H9 (cell line): ENCODE data around the gene SEMA3E. TPM values are rescaled to one million over a fixed set of nuclear protein-coding genes. Genes with fewer than 3 reads are reported as not detected.

Experiments
- DNase-seq: peaks from one replicate; pipeline ENCODE4 v3.0.0-alpha.2; 2017
- H2AFZ ChIP-seq: one replicate; pipeline ENCODE4 v1.6.1; 2013; ENCODE audit warnings: mild to moderate bottlenecking, low read length, control low read depth, moderate library complexity
- H2AK5ac ChIP-seq: 2 replicates; pipeline ENCODE4 v1.6.1; 2013; ENCODE audit warnings: low read length, control low read depth, mixed read lengths; ENCODE audit not compliant: insufficient read length
- H2BK120ac ChIP-seq: one replicate; pipeline ENCODE4 v1.6.1; 2013; ENCODE audit warnings: low read depth, mild to moderate bottlenecking, low read length, control low read depth, inconsistent platforms; ENCODE audit not compliant: poor library complexity, severe bottlenecking
- H2BK12ac ChIP-seq: 2 replicates; pipeline ENCODE4 v1.6.1; 2013; ENCODE audit warnings: low read length, control low read depth, mixed read lengths, low read depth; ENCODE audit not compliant: insufficient read length
- H2BK15ac ChIP-seq: 2 replicates; pipeline ENCODE4 v1.6.1; 2013; ENCODE audit warnings: low read depth, low read length, control low read depth
- H2BK20ac ChIP-seq: one replicate; pipeline ENCODE4 v1.6.1; 2013; ENCODE audit warnings: low read depth, mild to moderate bottlenecking, low read length, control low read depth, inconsistent platforms; ENCODE audit not compliant: poor library complexity, severe bottlenecking
- H2BK5ac ChIP-seq: 2 replicates; pipeline ENCODE4 v1.6.1; 2013; ENCODE audit warnings: low read length, control low read depth, mixed read lengths; ENCODE audit not compliant: insufficient read length
- H3K14ac ChIP-seq: 2 replicates; pipeline ENCODE4 v1.6.1; 2013; ENCODE audit warnings: low read length, control low read depth; ENCODE audit not compliant: insufficient read depth
- H3K18ac ChIP-seq: 2 replicates; pipeline ENCODE4 v1.6.1; 2013; ENCODE audit warnings: low read depth, mild to moderate bottlenecking, mixed read lengths, low read length, control low read depth; ENCODE audit not compliant: insufficient read length
- H3K23ac ChIP-seq: 2 replicates; pipeline ENCODE4 v1.6.1; 2013; ENCODE audit warnings: low read length, control low read depth, mixed read lengths, low read depth; ENCODE audit not compliant: insufficient read length
- H3K23me2 ChIP-seq: 2 replicates; pipeline ENCODE4 v1.6.1; 2013; ENCODE audit warnings: low read depth, mild to moderate bottlenecking, mixed read lengths, low read length, control low read depth; ENCODE audit not compliant: insufficient read length, poor library complexity, severe bottlenecking
- H3K27ac ChIP-seq: 2 replicates; pipeline ENCODE4 v1.5.1; 2013; ENCODE audit warnings: low read length, control low read depth, mixed read lengths, low read depth; ENCODE audit not compliant: insufficient read length
- H3K27me3 ChIP-seq: 2 replicates; pipeline ENCODE4 v1.6.1; 2013; ENCODE audit warnings: low read length, control low read depth, inconsistent platforms; ENCODE audit not compliant: insufficient read depth
- H3K4ac ChIP-seq: 2 replicates; pipeline ENCODE4 v1.6.1; 2013; ENCODE audit warnings: low read depth, mild to moderate bottlenecking, control low read depth, inconsistent platforms, low read length, moderate library complexity
- H3K4me1 ChIP-seq: 2 replicates; pipeline ENCODE4 v1.6.1; 2013; ENCODE audit warnings: low read length, control low read depth, inconsistent platforms; ENCODE audit not compliant: insufficient read depth
- H3K4me2 ChIP-seq: 2 replicates; pipeline ENCODE4 v1.6.1; 2013; ENCODE audit warnings: low read length, control low read depth, mixed read lengths; ENCODE audit not compliant: insufficient read length, insufficient read depth
- H3K56ac ChIP-seq: 2 replicates; pipeline ENCODE4 v1.6.1; 2013; ENCODE audit warnings: low read depth, mild to moderate bottlenecking, mixed read lengths, low read length, control low read depth; ENCODE audit not compliant: insufficient read length
- H3K79me1 ChIP-seq: 2 replicates; pipeline ENCODE4 v1.6.1; 2013; ENCODE audit warnings: low read depth, mild to moderate bottlenecking, moderate library complexity, low read length, control low read depth, inconsistent platforms; ENCODE audit not compliant: insufficient read depth, poor library complexity, severe bottlenecking
- H3K79me2 ChIP-seq: 2 replicates; pipeline ENCODE4 v1.6.1; 2013; ENCODE audit warnings: low read length, control low read depth, inconsistent platforms; ENCODE audit not compliant: insufficient read depth
- H3K9ac ChIP-seq: 2 replicates; pipeline ENCODE4 v1.6.1; 2013; ENCODE audit warnings: low read length, control low read depth, mixed read lengths; ENCODE audit not compliant: insufficient read length; ENCODE audit errors: extremely low read depth
- H3K9me3 ChIP-seq: one replicate; pipeline ENCODE4 v1.6.1; 2013; ENCODE audit warnings: low read depth, low read length, inconsistent platforms; ENCODE audit not compliant: control insufficient read depth
- H3T11ph ChIP-seq: one replicate; pipeline ENCODE4 v1.6.1; 2013; ENCODE audit warnings: mild to moderate bottlenecking, low read length, control low read depth, inconsistent platforms
- H4K20me1 ChIP-seq: one replicate; pipeline ENCODE4 v1.6.1; 2013; ENCODE audit not compliant: control insufficient read depth, insufficient read length, insufficient read depth
- H4K5ac ChIP-seq: 2 replicates; pipeline ENCODE4 v1.6.1; 2013; ENCODE audit warnings: low read depth, mild to moderate bottlenecking, mixed read lengths, low read length, control low read depth; ENCODE audit not compliant: insufficient read length
- H4K8ac ChIP-seq: replicated peaks from 2 replicates; pipeline ENCODE4 v1.6.1; 2013; ENCODE audit warnings: low read length, control low read depth, mixed read lengths, low read depth; ENCODE audit not compliant: insufficient read length
- H4K91ac ChIP-seq: 2 replicates; pipeline ENCODE4 v1.6.1; 2013; ENCODE audit warnings: low read depth, mild to moderate bottlenecking, moderate library complexity, mixed read lengths, low read length, control low read depth; ENCODE audit not compliant: insufficient read length
- H3K27ac Mint-ChIP-seq, 3 experiments: 2 replicates in 2 of 3; 3 replicates in 1 of 3; pipeline ENCODE4 v1.8.0; 2020 to 2021; ENCODE audit warnings: mixed read lengths in 3 of 3, mild to moderate bottlenecking in 1 of 3, moderate library complexity in 1 of 3
- H3K27me3 Mint-ChIP-seq: 2 replicates; pipeline ENCODE4 v1.8.0; 2021; ENCODE audit warnings: low read depth, mild to moderate bottlenecking, moderate library complexity, mixed read lengths
- H3K36me3 Mint-ChIP-seq, 3 experiments: 2 replicates in 2 of 3; 3 replicates in 1 of 3; pipeline ENCODE4 v1.8.0; 2020 to 2021; ENCODE audit warnings: low read depth in 3 of 3, mixed read lengths in 3 of 3; ENCODE audit not compliant: insufficient read depth in 1 of 3
- H3K4me1 Mint-ChIP-seq, 2 experiments: 2 replicates each; pipeline ENCODE4 v1.8.0; 2020; ENCODE audit warnings: mixed read lengths in 2 of 2
- H3K4me3 Mint-ChIP-seq, 2 experiments: 2 replicates in 1 of 2; 3 replicates in 1 of 2; pipeline ENCODE4 v1.8.0; 2020 to 2021; ENCODE audit warnings: mild to moderate bottlenecking in 2 of 2, mixed read lengths in 2 of 2, moderate library complexity in 1 of 2
- H3K9me3 Mint-ChIP-seq, 2 experiments: 2 replicates in 1 of 2; 3 replicates in 1 of 2; pipeline ENCODE4 v1.8.0; 2020; ENCODE audit warnings: mild to moderate bottlenecking in 2 of 2, mixed read lengths in 2 of 2, moderate library complexity in 1 of 2
- WGBS: extraction: QIAGEN DNeasy Blood & Tissue Kit; methylation state at CpG from one replicate; pipeline ENCODE4 v1.1.7; 2013; ENCODE audit warnings: missing lambda C conversion rate, low lambda C conversion rate, mixed read lengths; ENCODE audit not compliant: insufficient read length; ENCODE audit errors: extremely low coverage; 5-methylcytosine and 5-hydroxymethylcytosine counted together
- total RNA-seq: library from RNA; stranded (reverse); gene quantifications from 2 replicates; pipeline ENCODE4 v1.2.1, GENCODE V29; 2021
- TF ChIP-seq, protein P1 (sequence below): fragments of 200-600 bp; sonication (generic); conservative IDR thresholded peaks from 3 replicates; pipeline ENCODE4 v1.8.0; 2021; ENCODE audit warnings: antibody characterized with exemption, mild to moderate bottlenecking

Gene SEMA3E
- total RNA-seq, 1 experiment from 2014 or later, result 0.39 TPM

DNA sequence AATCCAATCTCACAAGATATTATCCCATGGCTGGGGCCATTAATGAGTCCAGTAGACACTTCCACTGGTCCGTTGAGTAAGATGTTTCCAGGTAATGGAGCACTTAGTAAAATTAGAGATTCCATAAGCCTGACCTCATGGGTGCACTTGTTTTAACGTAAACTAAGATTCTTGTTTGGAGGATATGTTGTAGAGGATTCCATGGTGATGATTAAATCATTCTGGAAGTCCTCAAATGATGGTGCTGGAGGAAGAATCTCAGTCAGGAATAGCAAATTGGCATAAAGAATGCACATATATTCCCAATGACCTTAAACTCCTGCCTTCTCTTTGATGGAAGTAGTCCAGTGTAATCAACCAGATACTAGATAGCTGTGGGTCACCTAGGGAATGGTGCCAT is 324.3 kb downstream of the SEMA3E start:
- no peak overlapping the region for H3K4me2 ChIP-seq
- no peak overlapping the region for H2BK5ac ChIP-seq
- no peak overlapping the region for H4K8ac ChIP-seq
- no peak overlapping the region for H3K18ac ChIP-seq
- no peak overlapping the region for H2BK20ac ChIP-seq
- no CpG with 5 or more reads among the region's 2 CpGs for WGBS
- H3K79me2 ChIP-seq, result no peaks in the 10 kb centered on the region
- no peaks in the 10 kb centered on the region for H3K23me2 ChIP-seq
- no peaks in the 10 kb centered on the region for H3K27me3 ChIP-seq
- H3K27ac ChIP-seq, result no peak overlapping the region
- no peak overlapping the region for H2AK5ac ChIP-seq
- H3K9ac ChIP-seq, result no peak overlapping the region
- no peak overlapping the region for H2BK15ac ChIP-seq
- H2BK12ac ChIP-seq, result no peak overlapping the region
- Mint-ChIP-seq H3K27me3 (0 out of 2 replicates have a peak, but pooled peaks cover 2% of the 10 kb centered on the region), H3K9me3 (no peaks in the 10 kb centered on the region), H3K4me3 (no peak overlapping the region), H3K4me1 (no peaks in the 10 kb centered on the region), H3K27ac (no peak overlapping the region), H3K36me3 (no peaks in the 10 kb centered on the region)
- H4K5ac ChIP-seq, result no peak overlapping the region
- H3T11ph ChIP-seq, result no peak overlapping the region
- H3K23ac ChIP-seq, result no peak overlapping the region
- H4K91ac ChIP-seq, result no peak overlapping the region
- no peak overlapping the region for H2BK120ac ChIP-seq
- TF ChIP-seq, protein P1, sequence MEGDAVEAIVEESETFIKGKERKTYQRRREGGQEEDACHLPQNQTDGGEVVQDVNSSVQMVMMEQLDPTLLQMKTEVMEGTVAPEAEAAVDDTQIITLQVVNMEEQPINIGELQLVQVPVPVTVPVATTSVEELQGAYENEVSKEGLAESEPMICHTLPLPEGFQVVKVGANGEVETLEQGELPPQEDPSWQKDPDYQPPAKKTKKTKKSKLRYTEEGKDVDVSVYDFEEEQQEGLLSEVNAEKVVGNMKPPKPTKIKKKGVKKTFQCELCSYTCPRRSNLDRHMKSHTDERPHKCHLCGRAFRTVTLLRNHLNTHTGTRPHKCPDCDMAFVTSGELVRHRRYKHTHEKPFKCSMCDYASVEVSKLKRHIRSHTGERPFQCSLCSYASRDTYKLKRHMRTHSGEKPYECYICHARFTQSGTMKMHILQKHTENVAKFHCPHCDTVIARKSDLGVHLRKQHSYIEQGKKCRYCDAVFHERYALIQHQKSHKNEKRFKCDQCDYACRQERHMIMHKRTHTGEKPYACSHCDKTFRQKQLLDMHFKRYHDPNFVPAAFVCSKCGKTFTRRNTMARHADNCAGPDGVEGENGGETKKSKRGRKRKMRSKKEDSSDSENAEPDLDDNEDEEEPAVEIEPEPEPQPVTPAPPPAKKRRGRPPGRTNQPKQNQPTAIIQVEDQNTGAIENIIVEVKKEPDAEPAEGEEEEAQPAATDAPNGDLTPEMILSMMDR, result no peak
- DNase-seq, result no peak
- H3K9me3 ChIP-seq, result no peaks in the 10 kb centered on the region
- H4K20me1 ChIP-seq, result no peaks in the 10 kb centered on the region
- H3K79me1 ChIP-seq, result no peaks in the 10 kb centered on the region
- no peak overlapping the region for H3K4ac ChIP-seq
- no peak overlapping the region for H3K14ac ChIP-seq
- H3K56ac ChIP-seq, result no peak overlapping the region
- H2AFZ ChIP-seq, result no peak overlapping the region
- no peaks in the 10 kb centered on the region for H3K4me1 ChIP-seq
